ENCODE data around the gene DIDO1.
A peak's percentile ranks its signal among the peaks of the same experiment; 100 is the strongest.

Gene DIDO1

GRCh38 chr20:62892348-62893304 is 33.7 kb downstream of the DIDO1 start:
- Histone ChIP-seq H3K4me1 (ENCODE audit: control insufficient read depth, insufficient read depth, low read length) (peaks cover 5% of the 10 kb centered on the region), H3K27me3 (replicated peaks; ENCODE audit: control insufficient read depth, insufficient read depth, low read length) (no peaks in the 10 kb centered on the region), H3K9ac (ENCODE audit: low read length) (no peak overlapping the region), H3K4me3 (ENCODE audit: low read length) (no peak overlapping the region), H3K9me3 (ENCODE audit: control insufficient read depth, low read length) (no peaks in the 10 kb centered on the region), H3K36me3 (ENCODE audit: control insufficient read depth, insufficient read depth, low read length, severe bottlenecking) (peaks cover 95% of the 10 kb centered on the region)
- no peak for DNase-seq (ENCODE audit: low read depth)

GRCh38 chr20:62891111-62891510 is 35.2 kb downstream of the DIDO1 start:
- DNase-seq (ENCODE audit: low read depth), result no peak
- H3K9me3 ChIP-seq (ENCODE audit: control insufficient read depth, low read length), result no peaks in the 10 kb centered on the region
- H3K36me3 ChIP-seq (ENCODE audit: control insufficient read depth, insufficient read depth, low read length, severe bottlenecking), result peaks cover 98% of the 10 kb centered on the region
- no peak overlapping the region for H3K4me3 ChIP-seq (ENCODE audit: low read length)
- no peak overlapping the region for H3K9ac ChIP-seq (ENCODE audit: low read length)
- no peaks in the 10 kb centered on the region for H3K27me3 ChIP-seq (replicated peaks; ENCODE audit: control insufficient read depth, insufficient read depth, low read length)
- H3K4me1 ChIP-seq (ENCODE audit: control insufficient read depth, insufficient read depth, low read length), result peaks cover 9% of the 10 kb centered on the region

GRCh38 chr20:62890444-62890843 is 35.9 kb downstream of the DIDO1 start:
- Histone ChIP-seq H3K27me3 (replicated peaks; ENCODE audit: control insufficient read depth, insufficient read depth, low read length) (no peaks in the 10 kb centered on the region), H3K36me3 (ENCODE audit: control insufficient read depth, insufficient read depth, low read length, severe bottlenecking) (peaks cover 99% of the 10 kb centered on the region), H3K9me3 (ENCODE audit: control insufficient read depth, low read length) (no peaks in the 10 kb centered on the region), H3K4me3 (ENCODE audit: low read length) (no peak overlapping the region), H3K9ac (ENCODE audit: low read length) (no peak overlapping the region), H3K4me1 (ENCODE audit: control insufficient read depth, insufficient read depth, low read length) (peaks cover 10% of the 10 kb centered on the region)
- DNase-seq (ENCODE audit: low read depth), result no peak

GRCh38 chr20:62889871-62890270 is 36.4 kb downstream of the DIDO1 start:
- no peaks in the 10 kb centered on the region for H3K27me3 ChIP-seq (replicated peaks; ENCODE audit: control insufficient read depth, insufficient read depth, low read length)
- no peaks in the 10 kb centered on the region for H3K9me3 ChIP-seq (ENCODE audit: control insufficient read depth, low read length)
- DNase-seq (ENCODE audit: low read depth), result no peak
- no peak overlapping the region for H3K9ac ChIP-seq (ENCODE audit: low read length)
- H3K4me3 ChIP-seq (ENCODE audit: low read length), result no peak overlapping the region
- H3K4me1 ChIP-seq (ENCODE audit: control insufficient read depth, insufficient read depth, low read length), result peaks cover 10% of the 10 kb centered on the region
- peaks cover 94% of the 10 kb centered on the region for H3K36me3 ChIP-seq (ENCODE audit: control insufficient read depth, insufficient read depth, low read length, severe bottlenecking)

- no peaks in the 10 kb centered on the region for H3K27me3 ChIP-seq (replicated peaks; ENCODE audit: control insufficient read depth, insufficient read depth, low read length)
- H3K9me3 ChIP-seq (ENCODE audit: control insufficient read depth, low read length), result no peaks in the 10 kb centered on the region
- no peak overlapping the region for H3K9ac ChIP-seq (ENCODE audit: low read length)
- peaks cover 10% of the 10 kb centered on the region for H3K4me1 ChIP-seq (ENCODE audit: control insufficient read depth, insufficient read depth, low read length)
- H3K36me3 ChIP-seq (ENCODE audit: control insufficient read depth, insufficient read depth, low read length, severe bottlenecking), result peaks cover 89% of the 10 kb centered on the region
- DNase-seq (ENCODE audit: low read depth), result no peak
- no peak overlapping the region for H3K4me3 ChIP-seq (ENCODE audit: low read length)
Measured at GRCh38 chr20:62889411-62889810, 36.9 kb downstream of the DIDO1 start.

GRCh38 chr20:62888910-62889309 is 37.4 kb downstream of the DIDO1 start:
- H3K27me3 ChIP-seq (replicated peaks; ENCODE audit: control insufficient read depth, insufficient read depth, low read length), result no peaks in the 10 kb centered on the region
- H3K9me3 ChIP-seq (ENCODE audit: control insufficient read depth, low read length), result no peaks in the 10 kb centered on the region
- no peak overlapping the region for H3K9ac ChIP-seq (ENCODE audit: low read length)
- H3K4me1 ChIP-seq (ENCODE audit: control insufficient read depth, insufficient read depth, low read length), result peaks cover 10% of the 10 kb centered on the region
- H3K36me3 ChIP-seq (ENCODE audit: control insufficient read depth, insufficient read depth, low read length, severe bottlenecking), result peaks cover 84% of the 10 kb centered on the region
- H3K4me3 ChIP-seq (ENCODE audit: low read length), result no peak overlapping the region
- DNase-seq (ENCODE audit: low read depth), result no peak

- H3K4me1 ChIP-seq (ENCODE audit: control insufficient read depth, insufficient read depth, low read length), result peaks cover 10% of the 10 kb centered on the region
- peaks cover 79% of the 10 kb centered on the region for H3K36me3 ChIP-seq (ENCODE audit: control insufficient read depth, insufficient read depth, low read length, severe bottlenecking)
- H3K4me3 ChIP-seq (ENCODE audit: low read length), result no peak overlapping the region
- H3K27me3 ChIP-seq (replicated peaks; ENCODE audit: control insufficient read depth, insufficient read depth, low read length), result no peaks in the 10 kb centered on the region
- H3K9ac ChIP-seq (ENCODE audit: low read length), result no peak overlapping the region
- no peaks in the 10 kb centered on the region for H3K9me3 ChIP-seq (ENCODE audit: control insufficient read depth, low read length)
- no peak for DNase-seq (ENCODE audit: low read depth)
Measured at GRCh38 chr20:62888406-62888805, 37.9 kb downstream of the DIDO1 start.

- no peak for DNase-seq (ENCODE audit: low read depth)
- no peaks in the 10 kb centered on the region for H3K27me3 ChIP-seq (replicated peaks; ENCODE audit: control insufficient read depth, insufficient read depth, low read length)
- no peaks in the 10 kb centered on the region for H3K9me3 ChIP-seq (ENCODE audit: control insufficient read depth, low read length)
- H3K4me1 ChIP-seq (ENCODE audit: control insufficient read depth, insufficient read depth, low read length), result peaks cover 10% of the 10 kb centered on the region
- peaks cover 74% of the 10 kb centered on the region for H3K36me3 ChIP-seq (ENCODE audit: control insufficient read depth, insufficient read depth, low read length, severe bottlenecking)
- no peak overlapping the region for H3K9ac ChIP-seq (ENCODE audit: low read length)
- no peak overlapping the region for H3K4me3 ChIP-seq (ENCODE audit: low read length)
Measured at GRCh38 chr20:62887860-62888239, 38.5 kb downstream of the DIDO1 start.

- Histone ChIP-seq H3K36me3 (ENCODE audit: control insufficient read depth, insufficient read depth, low read length, severe bottlenecking) (peaks cover 68% of the 10 kb centered on the region), H3K4me3 (ENCODE audit: low read length) (no peak overlapping the region), H3K9me3 (ENCODE audit: control insufficient read depth, low read length) (no peaks in the 10 kb centered on the region), H3K4me1 (ENCODE audit: control insufficient read depth, insufficient read depth, low read length) (peaks cover 10% of the 10 kb centered on the region), H3K9ac (ENCODE audit: low read length) (no peak overlapping the region), H3K27me3 (replicated peaks; ENCODE audit: control insufficient read depth, insufficient read depth, low read length) (no peaks in the 10 kb centered on the region)
- DNase-seq (ENCODE audit: low read depth), result peak; percentile 54
Measured at GRCh38 chr20:62887152-62887859, 39.0 kb downstream of the DIDO1 start.

GRCh38 chr20:62886709-62887058 is 39.6 kb downstream of the DIDO1 start:
- Histone ChIP-seq H3K9ac (ENCODE audit: low read length) (no peak overlapping the region), H3K36me3 (ENCODE audit: control insufficient read depth, insufficient read depth, low read length, severe bottlenecking) (peaks cover 66% of the 10 kb centered on the region), H3K27me3 (replicated peaks; ENCODE audit: control insufficient read depth, insufficient read depth, low read length) (no peaks in the 10 kb centered on the region), H3K4me1 (ENCODE audit: control insufficient read depth, insufficient read depth, low read length) (peaks cover 10% of the 10 kb centered on the region), H3K4me3 (ENCODE audit: low read length) (no peak overlapping the region), H3K9me3 (ENCODE audit: control insufficient read depth, low read length) (no peaks in the 10 kb centered on the region)
- no peak for DNase-seq (ENCODE audit: low read depth)

GRCh38 chr20:62885896-62886708 is 40.2 kb downstream of the DIDO1 start:
- Histone ChIP-seq H3K9ac (ENCODE audit: low read length) (no peak overlapping the region), H3K4me1 (ENCODE audit: control insufficient read depth, insufficient read depth, low read length) (peaks cover 10% of the 10 kb centered on the region), H3K4me3 (ENCODE audit: low read length) (no peak overlapping the region), H3K9me3 (ENCODE audit: control insufficient read depth, low read length) (no peaks in the 10 kb centered on the region), H3K27me3 (replicated peaks; ENCODE audit: control insufficient read depth, insufficient read depth, low read length) (no peaks in the 10 kb centered on the region), H3K36me3 (ENCODE audit: control insufficient read depth, insufficient read depth, low read length, severe bottlenecking) (peaks cover 66% of the 10 kb centered on the region)
- DNase-seq (ENCODE audit: low read depth), result no peak

Measured in adipocyte (in vitro differentiated cells).